Kidney (tissue), 14 donors: Measurements from ENCODE around the gene SAMD8. TPM values are rescaled to one million over a fixed set of nuclear protein-coding genes. Genes with fewer than 3 reads are reported as not detected.
A peak's percentile ranks its signal among the peaks of the same experiment; 100 is the strongest.
"Not testable (repeated sequence)": the region's sequence is repeated elsewhere in the genome, so short reads cannot be mapped to it uniquely, and the experiment has no call there.

Experiments used
- DNase-seq, 5 donors: peaks; one replicate each; pipeline ENCODE4 v3.0.0-alpha.2; 2013 to 2020
- FAIRE-seq: peaks from 2 replicates; lab custom pipeline; 2012; peaks lifted over from hg19 to GRCh38; lab: Jason Lieb, UNC
- H3K27ac ChIP-seq, 2 donors: one replicate each; pipeline ENCODE4 v1.7.0; 2013; ENCODE audit warnings: low read depth in 2 of 2, low read length in 2 of 2, inconsistent platforms in 1 of 2
- H3K27me3 ChIP-seq: one replicate; pipeline ENCODE4 v1.7.1; 2013; ENCODE audit warnings: low read length, inconsistent platforms; ENCODE audit not compliant: control insufficient read depth, insufficient read depth
- H3K36me3 ChIP-seq, 3 donors: one replicate each; pipeline versions ENCODE4 v1.7.0 to v1.7.1; 2013; ENCODE audit warnings: low read length in 3 of 3, control low read depth in 1 of 3, inconsistent platforms in 1 of 3; ENCODE audit not compliant: insufficient read depth in 3 of 3, control insufficient read depth in 2 of 3
- H3K4me1 ChIP-seq, 3 donors: one replicate each; pipeline versions ENCODE4 v1.7.0 to v1.7.1; 2013; ENCODE audit warnings: low read length in 3 of 3, inconsistent platforms in 1 of 3, low read depth in 1 of 3; ENCODE audit not compliant: control insufficient read depth in 2 of 3, insufficient read depth in 2 of 3
- H3K4me3 ChIP-seq, 3 donors: one replicate each; pipeline versions ENCODE4 v1.7.0 to v1.8.1; 2013; ENCODE audit warnings: low read length in 3 of 3, control low read depth in 1 of 3, inconsistent platforms in 1 of 3
- H3K9ac ChIP-seq, 3 donors: one replicate each; pipeline versions ENCODE4 v1.7.0 to v1.7.1; 2013; ENCODE audit warnings: low read length in 3 of 3, control low read depth in 1 of 3, inconsistent platforms in 1 of 3
- H3K9me3 ChIP-seq, 3 donors: one replicate each; pipeline versions ENCODE4 v1.7.0 to v1.7.1; 2013; ENCODE audit warnings: low read length in 3 of 3, control low read depth in 1 of 3, inconsistent platforms in 1 of 3; ENCODE audit not compliant: control insufficient read depth in 2 of 3, insufficient read depth in 1 of 3
- intact Hi-C: fragments of 100-400 bp; cut with DNase I; formaldehyde crosslinking; loops from one replicate; pipeline ENCODE4 v1.11.1; 2022
- polyA plus RNA-seq: library from polyadenylated mRNA; stranded (reverse); fragments of 350-450 nt; fragmentation: Illumina TruSeq; extraction: RNeasy Lipid Tissue Mini Kit (QIAGEN cat#74804); gene quantifications from one replicate; pipeline ENCODE4 v1.2.3, GENCODE V29; 2014; ENCODE audit warnings: low read depth, low replicate concordance; ENCODE audit not compliant: insufficient read depth
- total RNA-seq: library from RNA; stranded (reverse); fragmentation: NEBNext Ultra II Directional; extraction: Animal tissue kit (Norgen Biotek cat#: 25700); gene quantifications from one replicate; pipeline ENCODE4 v1.2.1, GENCODE V29; 2021
- TF ChIP-seq, protein P1 (sequence below): IDR thresholded peaks from 3 replicates; pipeline ENCODE4 v1.5.1; 2012; ENCODE audit warnings: mild to moderate bottlenecking, moderate library complexity, borderline replicate concordance; ENCODE audit not compliant: insufficient read depth; ENCODE audit errors: extremely low read depth
- donor health status: control.
- donor health status: control.
- donor health status: control.
- donor health status: control.
- donor health status: control.
- donor health status: DM: yes; HTN: yes; CAD: no.
- donor health status: Normal renal cell carcinoma (clear cell type).

SAMD8 gene
- total and polyA plus RNA-seq, 2 donors from 2014 or later = 5.3 to 20.5 TPM

DNA sequence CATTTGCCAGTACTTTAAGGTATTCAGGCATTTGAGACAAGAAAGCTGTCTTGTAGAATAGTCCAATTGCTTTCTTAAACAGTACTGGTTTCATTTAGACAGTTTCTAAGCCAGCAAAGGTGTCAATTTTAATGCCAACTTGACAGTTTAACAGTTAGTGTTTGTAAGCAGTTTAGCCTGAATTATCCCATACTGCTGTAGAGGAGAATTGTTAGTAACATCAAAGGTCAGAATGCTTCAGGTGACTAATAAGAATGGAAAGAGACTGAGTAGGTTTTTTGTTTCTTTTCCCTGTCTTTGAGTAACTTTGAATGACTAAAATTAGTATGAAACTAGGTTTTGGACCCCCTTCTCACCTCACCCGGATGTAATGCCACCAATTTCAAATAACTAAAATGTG lies 69.6 kb downstream of the SAMD8 start:
- DNase-seq (no peak), FAIRE-seq (no peak)
- H3K36me3 ChIP-seq = peaks cover 2 to 7% (median 6%) of the 10 kb centered on the region in 3 donors
- no peaks in the 10 kb centered on the region for H3K9me3 ChIP-seq
- no peaks in the 10 kb centered on the region for H3K27me3 ChIP-seq
- TF ChIP-seq, protein P1, sequence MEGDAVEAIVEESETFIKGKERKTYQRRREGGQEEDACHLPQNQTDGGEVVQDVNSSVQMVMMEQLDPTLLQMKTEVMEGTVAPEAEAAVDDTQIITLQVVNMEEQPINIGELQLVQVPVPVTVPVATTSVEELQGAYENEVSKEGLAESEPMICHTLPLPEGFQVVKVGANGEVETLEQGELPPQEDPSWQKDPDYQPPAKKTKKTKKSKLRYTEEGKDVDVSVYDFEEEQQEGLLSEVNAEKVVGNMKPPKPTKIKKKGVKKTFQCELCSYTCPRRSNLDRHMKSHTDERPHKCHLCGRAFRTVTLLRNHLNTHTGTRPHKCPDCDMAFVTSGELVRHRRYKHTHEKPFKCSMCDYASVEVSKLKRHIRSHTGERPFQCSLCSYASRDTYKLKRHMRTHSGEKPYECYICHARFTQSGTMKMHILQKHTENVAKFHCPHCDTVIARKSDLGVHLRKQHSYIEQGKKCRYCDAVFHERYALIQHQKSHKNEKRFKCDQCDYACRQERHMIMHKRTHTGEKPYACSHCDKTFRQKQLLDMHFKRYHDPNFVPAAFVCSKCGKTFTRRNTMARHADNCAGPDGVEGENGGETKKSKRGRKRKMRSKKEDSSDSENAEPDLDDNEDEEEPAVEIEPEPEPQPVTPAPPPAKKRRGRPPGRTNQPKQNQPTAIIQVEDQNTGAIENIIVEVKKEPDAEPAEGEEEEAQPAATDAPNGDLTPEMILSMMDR = no peak
- H3K4me1 ChIP-seq = no peaks in the 10 kb centered on the region
- no peak overlapping the region for H3K27ac ChIP-seq
- intact Hi-C loops = no loop called here
- H3K9ac ChIP-seq = no peak overlapping the region
- H3K4me3 ChIP-seq = no peak overlapping the region

DNA sequence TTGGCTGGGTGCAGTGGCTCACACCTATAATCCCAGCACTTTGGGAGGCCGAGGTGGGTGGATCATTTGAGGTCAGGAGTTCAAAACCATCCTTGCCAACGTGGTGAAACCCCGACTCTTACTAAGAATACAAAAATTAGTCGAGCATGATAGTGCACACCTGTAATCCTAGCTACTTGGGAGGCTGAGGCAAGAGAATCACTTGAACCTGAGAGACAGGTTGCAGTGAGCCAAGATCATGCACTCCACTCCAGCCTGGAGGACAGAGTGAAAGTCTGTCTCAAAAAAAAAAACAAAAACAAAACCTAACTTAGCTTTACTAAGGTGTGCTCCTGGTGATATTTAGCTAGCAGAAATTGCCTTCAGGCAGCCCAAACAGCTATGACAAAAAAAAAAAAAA lies 74.9 kb downstream of the SAMD8 start:
- no peak overlapping the region for H3K27ac ChIP-seq
- H3K9me3 ChIP-seq = no peaks in the 10 kb centered on the region
- no peaks in the 10 kb centered on the region for H3K4me1 ChIP-seq
- intact Hi-C loops = no loop called here
- no peak overlapping the region for H3K9ac ChIP-seq
- FAIRE-seq = no peak
- no peaks in the 10 kb centered on the region for H3K27me3 ChIP-seq
- no peak for DNase-seq
- TF ChIP-seq, protein P1 = no peak
- H3K36me3 ChIP-seq = peaks cover 0 to 3% (median 0%) of the 10 kb centered on the region in 3 donors
- H3K4me3 ChIP-seq = no peak overlapping the region

DNA sequence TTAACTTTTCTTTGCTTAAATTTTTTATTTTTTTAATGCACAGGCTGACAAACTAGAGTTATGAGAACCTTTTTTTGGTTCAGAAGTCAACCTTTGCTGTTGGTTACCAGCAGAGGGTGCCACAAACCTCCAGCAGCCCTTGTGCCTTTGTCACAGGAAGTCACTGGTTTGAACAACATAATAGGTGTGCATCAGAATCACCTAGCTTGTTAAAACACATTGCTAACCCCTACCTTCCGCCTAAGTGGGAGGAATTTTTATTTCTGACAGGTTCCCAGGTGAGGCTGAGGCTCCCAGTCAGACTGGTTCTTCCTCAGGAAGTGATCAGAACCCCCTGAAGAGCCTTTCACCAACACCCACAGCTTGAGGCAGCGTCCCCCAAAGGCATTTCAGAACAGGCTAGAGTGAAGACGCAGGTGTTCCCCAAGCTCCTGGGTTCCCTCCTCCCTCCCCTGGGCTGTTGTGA lies 76.5 kb downstream of the SAMD8 start:
- H3K36me3 ChIP-seq = no peaks in the 10 kb centered on the region
- no peak overlapping the region for H3K27ac ChIP-seq
- H3K9me3 ChIP-seq = no peaks in the 10 kb centered on the region
- no peaks in the 10 kb centered on the region for H3K27me3 ChIP-seq
- FAIRE-seq (no peak), DNase-seq (peak in 3 of 5 donors; percentile 61 to 66 (median 62))
- no peak overlapping the region for H3K4me3 ChIP-seq
- TF ChIP-seq, protein P1 = peak; percentile 80
- H3K9ac ChIP-seq = no peak overlapping the region
- no peaks in the 10 kb centered on the region for H3K4me1 ChIP-seq
- intact Hi-C loops = no loop called here

DNA sequence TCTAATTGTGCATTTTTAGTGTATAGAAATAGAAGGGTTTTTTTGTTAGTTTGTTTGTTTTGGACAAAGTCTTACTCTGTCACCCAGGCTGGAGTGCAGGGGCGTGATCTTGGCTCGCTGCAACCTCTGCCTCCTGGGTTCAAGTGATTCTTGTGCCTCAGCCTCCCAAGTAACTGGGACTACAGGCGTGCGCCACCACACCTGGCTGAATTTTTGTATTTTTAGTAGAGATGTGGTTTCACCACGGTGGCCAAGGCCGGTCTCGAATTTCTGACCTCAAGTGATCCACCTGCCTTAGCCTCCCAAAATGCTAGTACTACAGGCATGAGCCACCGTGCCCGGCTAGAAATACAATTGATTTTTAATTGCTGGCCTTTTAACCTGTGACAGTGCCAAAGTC lies 77.1 kb downstream of the SAMD8 start:
- DNase-seq, H3K36me3 ChIP-seq, H3K9me3 ChIP-seq, H3K27ac ChIP-seq, H3K4me3 ChIP-seq, H3K27me3 ChIP-seq, H3K4me1 ChIP-seq, intact Hi-C loops, H3K9ac ChIP-seq, FAIRE-seq: not testable (repeated sequence)
